GM19372 (cell line): ENCODE measurements around the gene ATP11B.
A peak's percentile ranks its signal among the peaks of the same experiment; 100 is the strongest.

Experiments used
- ATAC-seq: cut with Tn5 transposase; IDR thresholded peaks from one replicate; pipeline ENCODE4 v1.9.1; 2021; ENCODE audit warnings: mild to moderate bottlenecking, low read depth, moderate library complexity; ENCODE audit not compliant: unreplicated experiment

ATP11B gene

DNA sequence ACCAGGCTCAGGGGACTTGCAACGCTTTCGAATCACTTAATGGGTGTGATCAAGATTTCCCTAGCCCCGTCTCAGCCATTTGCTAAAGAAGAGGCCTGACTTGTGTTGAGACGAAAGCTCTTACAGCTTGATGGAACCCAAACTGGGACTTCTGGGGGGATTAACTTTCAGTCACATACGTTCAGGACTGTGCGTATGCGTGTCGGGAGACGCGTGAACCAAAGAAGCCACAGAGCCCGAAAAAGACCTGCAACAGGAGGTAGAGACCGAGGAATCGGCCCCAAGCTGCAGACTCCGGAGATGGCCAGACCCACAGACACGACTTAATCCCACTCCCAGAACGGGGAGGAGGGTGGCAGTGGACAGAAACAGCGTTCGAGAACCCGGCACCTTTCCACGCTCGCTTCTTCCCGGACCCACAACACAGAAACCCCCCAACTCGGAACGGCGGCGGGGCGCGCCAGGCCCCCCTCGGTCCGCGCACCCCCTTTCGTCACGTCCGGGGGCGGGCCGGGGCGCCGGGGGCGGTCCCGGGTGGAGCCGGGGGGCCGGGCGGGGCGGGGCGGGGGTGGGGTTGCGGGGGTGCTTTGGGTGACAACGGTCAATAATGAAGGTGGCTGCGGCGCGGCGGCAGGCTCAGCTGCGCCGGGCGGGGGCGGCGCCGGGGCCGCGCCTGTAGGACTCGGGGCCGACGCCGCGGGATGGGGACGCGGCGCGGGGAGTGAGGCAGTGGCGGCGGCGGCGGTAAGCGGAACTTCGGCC lies at the start of gene ATP11B:
TSS of gene ATP11B (plus strand) at position 604 of the 762 bp plus-strand sequence. CDS start 256 bp downstream, outside the sequence.
- ATAC-seq = peak; percentile 64

DNA sequence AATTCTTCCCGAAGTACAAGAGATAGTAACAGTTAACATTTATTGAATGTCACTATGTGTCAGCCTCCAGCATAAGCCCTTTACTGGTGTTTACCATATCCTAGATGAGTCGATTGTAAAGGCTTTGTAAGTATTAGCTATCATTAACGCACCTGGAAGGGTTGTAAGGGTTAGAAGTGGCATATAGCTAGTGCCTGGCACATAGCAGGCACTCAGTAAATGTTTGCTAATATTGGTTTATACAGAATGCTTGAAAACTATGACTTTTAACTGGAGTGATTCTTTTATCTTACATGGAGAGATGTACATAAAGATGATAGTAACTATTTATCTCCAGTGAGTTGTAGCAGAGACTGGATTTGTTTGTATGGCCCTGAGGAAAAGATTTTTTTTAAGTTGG lies 46.3 kb upstream of the ATP11B start:
- ATAC-seq = no peak

DNA sequence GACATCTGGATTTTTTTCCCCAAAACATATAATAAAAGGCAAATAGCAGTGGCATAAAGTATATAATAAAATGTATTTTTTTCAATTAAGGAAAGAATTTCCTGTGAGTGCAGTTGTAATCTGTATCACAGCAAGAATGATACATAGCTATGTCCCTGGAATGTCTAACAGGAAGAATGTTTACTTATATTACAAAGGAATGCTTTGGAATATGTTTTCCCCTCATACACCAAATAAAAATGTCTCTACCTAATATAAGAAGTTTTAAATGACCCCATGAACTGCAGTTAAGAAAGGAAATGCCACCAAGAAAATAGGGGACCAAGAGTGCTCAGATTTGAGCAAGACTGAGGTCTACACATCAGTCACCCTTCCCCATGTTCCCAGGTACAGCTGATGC lies 38.0 kb upstream of the ATP11B start:
- no peak for ATAC-seq

DNA sequence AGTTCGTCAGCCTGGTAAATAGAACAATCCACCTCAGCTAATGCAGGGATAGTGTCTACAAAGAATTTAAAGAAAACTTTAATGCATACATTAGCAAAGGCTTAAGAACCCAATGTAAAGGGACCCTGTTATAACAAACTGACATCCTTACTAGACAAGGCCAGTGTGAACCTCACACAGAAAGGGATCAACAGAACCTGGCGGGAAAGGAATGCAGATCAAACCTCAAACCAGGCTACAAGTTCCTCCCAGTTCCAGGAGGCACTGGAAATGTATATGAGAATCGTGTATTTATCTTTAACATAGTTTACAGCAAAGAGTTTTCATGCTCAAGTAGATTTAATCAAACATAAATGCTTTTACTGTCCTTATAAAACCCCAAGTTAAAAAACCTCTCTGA lies 37.6 kb upstream of the ATP11B start:
- ATAC-seq = no peak

DNA sequence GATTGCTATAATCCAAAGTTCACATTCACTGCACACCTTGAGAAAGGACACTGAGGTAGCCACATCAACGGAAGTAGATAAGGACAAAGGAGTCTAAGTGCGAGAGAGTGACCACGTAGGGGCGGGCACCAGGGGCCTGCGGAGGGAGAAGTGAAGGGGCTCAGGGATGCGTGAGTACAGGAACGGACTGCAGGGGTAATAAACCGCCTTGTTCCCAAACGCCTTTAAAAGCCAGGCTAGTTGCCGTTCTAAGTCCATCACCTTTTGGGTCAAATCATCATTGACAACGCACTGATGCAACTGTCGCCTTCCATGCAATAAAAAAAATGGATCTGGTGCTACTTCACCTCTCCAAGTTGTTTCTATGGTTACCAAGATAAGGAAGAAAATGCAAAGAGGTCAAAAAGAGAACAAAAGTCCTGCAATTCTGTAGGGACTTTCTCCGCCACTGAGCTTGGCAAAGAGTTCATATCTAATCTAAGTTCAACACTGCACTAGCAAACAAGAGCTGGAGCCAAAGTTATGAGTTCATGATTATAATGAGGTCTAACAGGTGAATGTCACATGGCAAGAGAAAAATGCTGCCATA lies 32.6 kb upstream of the ATP11B start:
- ATAC-seq = no peak

DNA sequence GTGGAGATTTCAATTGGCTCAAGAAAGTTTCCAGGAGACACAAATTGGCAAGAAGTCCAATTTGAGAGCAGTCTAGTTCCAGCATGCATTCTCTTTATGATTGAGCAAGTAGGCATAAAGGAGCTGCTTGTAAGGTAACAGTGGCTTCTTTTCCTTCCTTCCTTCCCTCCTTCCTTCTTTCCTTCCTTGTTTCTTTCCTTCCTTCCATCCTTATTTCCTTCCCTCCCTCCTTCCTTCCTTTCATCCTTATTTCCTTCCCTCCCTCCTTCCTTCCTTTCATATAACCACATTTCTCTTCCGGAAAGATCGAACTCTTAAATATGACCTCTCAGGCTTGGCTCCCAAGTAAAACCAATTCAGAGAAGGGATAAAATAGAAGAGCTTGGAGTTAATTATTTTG lies 29.4 kb upstream of the ATP11B start:
- no peak for ATAC-seq

DNA sequence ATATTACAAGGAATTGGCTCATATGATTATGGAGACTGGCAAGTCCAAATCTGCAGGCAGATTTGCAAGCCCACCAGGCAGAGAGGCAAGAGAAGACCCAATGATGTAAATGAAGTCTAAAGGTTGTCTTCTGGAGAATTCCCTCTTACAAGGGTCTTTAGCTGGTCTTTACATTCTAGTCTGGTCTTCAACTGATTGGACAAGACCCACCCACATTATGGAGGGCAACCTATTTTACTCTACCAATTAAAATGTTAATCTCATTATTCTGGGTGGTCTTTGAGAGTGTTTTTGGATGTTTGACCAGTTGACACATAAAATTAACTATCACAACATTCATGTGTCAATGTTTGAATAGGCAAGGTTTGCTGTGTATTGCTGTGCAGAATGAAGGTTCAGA lies 28.0 kb upstream of the ATP11B start:
- no peak for ATAC-seq

DNA sequence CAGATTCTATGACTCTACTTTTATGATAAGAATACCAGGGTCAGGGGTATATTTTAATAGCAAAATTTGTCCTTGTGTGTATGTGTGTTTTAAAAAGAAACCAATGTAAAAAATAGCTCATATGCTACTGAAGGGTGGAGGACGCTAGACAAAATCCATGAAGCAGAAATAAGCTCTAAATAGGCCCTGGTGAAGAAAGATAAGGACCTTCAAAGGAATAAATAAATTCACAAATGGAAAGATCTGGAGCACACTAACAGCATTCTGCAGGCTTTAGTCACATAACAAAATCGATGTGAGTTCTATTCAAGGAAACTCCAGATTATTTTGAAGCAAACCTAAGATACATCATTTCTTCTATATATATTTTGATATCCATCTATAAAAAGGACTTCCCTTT lies 27.2 kb upstream of the ATP11B start:
- ATAC-seq = no peak

DNA sequence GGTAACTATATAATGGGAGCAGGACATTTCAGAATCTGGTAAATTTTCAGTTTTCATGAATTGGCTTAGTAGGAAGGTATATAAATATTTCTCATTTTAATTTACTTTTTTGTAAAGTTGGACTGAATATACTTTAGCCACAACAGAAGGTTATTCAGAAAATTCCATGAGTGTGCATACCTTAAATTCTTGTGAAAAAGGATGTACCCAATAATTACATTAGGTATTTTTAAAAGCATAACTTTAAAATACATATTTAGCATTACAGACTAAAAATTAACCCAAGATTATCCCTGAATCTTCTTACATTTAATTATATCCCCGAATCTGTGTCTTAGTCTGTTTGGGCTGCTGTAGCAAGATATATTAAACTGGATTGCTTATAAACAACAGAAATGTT lies 24.9 kb upstream of the ATP11B start:
- no peak for ATAC-seq

DNA sequence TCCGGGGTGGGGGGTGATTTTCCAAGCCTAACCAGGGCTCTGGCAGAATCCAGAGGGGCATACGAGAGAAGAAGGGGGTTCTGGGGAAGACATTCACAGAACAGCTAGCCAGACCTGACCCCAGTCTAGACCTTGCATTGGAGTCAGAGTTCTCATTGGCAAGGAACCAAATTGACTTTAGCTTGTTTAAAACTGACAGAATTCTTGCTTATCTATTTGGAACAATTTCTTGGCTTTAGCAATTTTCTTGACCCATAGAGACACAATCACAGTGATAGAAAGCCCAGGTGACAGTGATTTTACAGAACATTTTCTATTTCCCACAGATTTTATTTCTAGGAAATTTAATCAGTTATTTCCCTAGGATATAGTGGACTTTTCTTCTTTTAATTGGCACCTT lies 23.6 kb upstream of the ATP11B start:
- no peak for ATAC-seq

DNA sequence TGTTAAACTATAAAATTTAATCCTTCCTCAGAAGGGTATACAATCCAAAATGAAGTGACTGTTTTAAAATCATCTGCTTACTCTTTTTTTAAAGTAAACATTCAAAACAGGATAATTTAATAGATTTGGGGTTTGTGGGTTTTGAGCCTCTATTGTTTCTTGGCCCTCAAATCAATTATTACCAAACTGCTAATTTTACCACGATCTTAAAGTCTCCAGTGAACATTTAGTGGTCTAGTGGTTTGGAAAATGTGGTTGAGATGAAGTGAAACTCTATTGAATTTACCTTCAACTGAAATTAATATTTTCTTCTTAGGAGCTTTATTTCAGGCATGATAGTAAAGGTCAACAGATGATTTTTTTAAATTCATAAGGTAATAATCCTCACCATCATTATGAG lies 11.2 kb upstream of the ATP11B start:
- ATAC-seq = peak; percentile 68

DNA sequence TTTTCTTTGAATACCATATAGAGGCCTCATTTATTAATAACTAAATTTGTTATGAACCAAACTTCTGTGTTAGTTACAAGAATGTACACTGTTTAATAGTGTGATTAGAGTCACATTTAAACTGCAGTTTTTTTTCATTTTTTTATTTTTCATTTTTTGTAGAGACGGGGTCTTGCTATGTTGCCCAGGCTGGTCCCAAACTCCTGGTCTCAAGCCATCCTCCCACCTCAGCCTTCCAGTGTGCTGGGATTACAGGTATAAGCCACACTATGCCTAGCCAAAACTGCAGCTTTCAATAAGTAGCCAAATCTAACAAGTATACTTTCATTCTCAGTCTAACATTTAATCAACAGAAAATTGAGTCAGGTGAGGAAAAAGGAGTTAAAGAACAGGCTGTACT lies 10.2 kb upstream of the ATP11B start:
- ATAC-seq = no peak

DNA sequence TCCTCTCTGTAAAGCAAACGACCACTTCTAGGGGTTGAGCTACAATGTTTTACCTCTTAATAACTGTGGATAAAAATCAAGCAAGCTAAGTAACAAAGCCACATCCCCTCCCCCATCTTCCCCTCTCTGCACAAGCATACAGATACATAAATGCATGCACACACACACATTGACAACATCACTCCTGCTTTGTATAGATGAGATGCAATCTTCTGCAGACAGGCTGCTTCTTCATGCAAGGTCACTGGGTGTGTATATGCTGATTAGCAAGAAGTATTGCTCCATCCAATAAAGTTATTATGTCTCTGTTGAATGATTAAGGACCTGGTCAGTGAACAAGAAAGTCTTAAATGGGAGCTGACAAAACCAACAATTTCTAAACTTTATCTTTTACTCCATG lies 8.8 kb upstream of the ATP11B start:
- no peak for ATAC-seq

DNA sequence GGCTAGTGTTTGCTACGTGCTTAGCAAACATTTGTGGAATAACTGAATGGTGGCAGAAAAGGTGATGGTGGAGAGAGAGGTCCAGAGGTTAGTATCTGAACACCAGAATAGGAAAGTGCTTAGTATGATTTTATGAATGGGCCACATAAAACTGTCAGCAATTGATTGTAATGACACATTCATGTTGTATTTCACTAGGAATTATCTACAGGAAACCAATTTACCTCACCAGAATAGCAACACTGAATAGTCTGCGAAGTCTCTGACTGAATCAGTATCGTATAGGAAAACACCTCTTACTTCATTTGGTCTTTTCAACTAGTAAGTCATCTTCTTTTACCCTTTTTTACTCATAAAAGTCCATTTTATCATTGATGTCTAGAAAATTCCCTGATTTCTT lies 8.2 kb upstream of the ATP11B start:
- no peak for ATAC-seq

DNA sequence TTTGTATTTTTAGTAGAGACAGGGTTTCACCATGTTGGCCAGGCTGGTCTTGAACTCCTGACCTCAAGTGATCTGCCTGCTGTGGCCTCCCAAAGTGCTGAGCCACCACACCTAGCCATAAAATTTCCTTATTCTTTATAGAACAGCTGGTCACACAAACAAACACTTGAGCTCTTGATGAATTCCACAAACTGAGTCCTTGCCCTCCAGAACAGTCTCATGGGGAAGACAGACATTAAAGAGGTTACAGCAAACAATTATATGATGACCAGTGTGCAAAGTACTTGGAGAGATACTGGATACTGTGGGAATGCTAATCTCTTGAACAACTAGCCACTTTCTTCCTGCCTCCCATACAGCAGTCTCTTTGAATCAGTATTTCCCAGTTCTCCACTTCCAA lies 7.5 kb upstream of the ATP11B start:
- no peak for ATAC-seq

DNA sequence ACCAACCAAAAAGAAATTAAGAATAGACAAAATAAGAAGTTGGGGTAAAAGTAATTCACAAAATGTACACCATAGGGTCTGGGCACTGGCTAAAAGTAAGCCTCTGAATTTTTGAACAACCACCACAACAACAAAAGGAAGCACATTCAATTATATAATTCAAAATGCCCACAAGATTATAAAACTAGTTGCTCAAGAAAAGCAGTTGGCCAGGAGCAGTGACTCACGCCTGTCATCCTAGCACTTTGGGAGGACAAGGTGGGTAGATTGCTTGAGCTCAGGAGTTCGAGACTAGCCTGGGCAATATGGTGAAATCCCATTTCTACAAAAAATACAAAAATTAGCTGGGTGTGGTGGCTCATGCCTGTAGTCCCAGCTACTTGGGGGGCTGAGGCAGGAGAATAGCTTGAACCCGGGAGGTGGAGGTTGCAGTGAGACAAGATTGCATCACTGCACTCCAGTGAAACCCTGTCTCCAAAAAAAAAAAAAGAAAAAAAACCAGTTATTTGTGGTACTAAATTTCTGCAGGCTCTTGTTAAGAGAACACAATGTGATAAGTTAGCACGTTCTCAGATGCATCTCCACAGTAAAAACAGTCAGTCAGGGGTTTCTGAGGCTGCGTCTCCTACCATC lies 6.6 kb upstream of the ATP11B start:
- no peak for ATAC-seq

DNA sequence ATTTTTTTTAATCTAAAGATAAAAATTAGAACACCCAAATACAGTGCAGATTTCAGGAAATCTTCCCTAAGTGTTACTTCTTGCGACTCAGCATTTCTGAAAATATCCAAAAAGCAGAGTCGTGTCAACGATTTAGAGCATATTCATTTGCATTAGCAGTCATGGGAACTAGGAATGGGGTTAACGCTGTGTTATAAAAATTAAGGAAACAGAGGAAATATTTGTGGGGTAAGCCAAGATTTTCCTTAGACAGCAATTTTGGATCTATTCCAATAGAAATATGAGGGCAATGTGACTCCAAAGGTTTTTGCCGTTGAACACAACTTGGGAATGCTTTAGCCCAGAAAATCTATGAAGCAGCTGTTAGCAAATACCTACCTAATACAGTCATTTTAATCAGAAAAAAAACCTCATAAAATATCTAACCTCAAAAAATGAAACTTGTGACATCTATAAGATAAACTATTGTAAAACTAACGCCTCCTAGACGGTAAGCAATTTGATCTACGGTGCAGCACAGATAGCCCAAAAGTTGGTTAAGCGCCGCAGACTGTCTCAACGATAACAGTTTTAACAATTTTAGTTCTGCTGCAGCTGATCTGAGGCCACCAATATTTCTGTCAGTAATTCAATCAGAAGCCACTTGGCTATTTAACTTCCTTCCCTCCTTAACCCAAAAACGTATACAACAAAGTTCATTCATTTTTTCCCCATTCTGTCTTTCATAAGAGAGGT lies 5.8 kb upstream of the ATP11B start:
- no peak for ATAC-seq

DNA sequence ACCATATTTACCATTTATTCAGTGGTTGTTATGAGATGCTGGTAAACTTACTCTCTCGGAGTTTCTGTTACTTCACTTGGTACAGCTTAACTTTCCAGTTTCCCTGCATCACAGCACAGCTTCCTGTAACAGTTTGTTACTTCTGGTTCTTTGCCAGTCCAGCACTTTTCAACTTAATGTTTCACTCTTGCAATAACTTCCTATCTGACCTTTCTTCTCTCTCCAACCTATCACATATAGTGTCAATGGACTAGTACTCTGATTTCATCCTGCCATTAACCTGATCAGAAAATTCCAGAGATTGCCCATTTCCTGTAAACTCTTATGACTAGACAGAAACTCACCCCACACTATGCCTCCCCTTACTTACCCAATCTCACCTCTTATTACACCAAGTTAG lies 3.9 kb upstream of the ATP11B start:
- ATAC-seq = no peak

DNA sequence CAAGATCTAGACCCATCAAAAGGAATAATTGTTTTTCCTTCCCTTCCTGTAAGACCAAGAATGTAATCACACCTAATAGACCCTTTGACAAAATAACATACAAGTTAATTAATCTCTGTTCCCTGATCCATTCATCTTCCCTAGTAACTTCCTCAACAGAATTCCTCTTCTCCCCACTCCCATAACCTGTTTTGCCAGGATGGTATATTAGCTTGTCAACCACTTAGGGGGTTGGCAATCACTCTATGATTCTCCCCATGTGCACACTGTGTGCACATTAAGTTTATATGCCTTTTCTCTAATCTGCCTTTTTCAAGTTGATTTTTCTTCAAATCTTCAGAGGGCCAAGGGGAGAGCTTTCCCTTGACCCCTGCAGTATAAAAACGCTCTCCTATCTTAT lies 2.7 kb upstream of the ATP11B start:
- ATAC-seq = no peak

DNA sequence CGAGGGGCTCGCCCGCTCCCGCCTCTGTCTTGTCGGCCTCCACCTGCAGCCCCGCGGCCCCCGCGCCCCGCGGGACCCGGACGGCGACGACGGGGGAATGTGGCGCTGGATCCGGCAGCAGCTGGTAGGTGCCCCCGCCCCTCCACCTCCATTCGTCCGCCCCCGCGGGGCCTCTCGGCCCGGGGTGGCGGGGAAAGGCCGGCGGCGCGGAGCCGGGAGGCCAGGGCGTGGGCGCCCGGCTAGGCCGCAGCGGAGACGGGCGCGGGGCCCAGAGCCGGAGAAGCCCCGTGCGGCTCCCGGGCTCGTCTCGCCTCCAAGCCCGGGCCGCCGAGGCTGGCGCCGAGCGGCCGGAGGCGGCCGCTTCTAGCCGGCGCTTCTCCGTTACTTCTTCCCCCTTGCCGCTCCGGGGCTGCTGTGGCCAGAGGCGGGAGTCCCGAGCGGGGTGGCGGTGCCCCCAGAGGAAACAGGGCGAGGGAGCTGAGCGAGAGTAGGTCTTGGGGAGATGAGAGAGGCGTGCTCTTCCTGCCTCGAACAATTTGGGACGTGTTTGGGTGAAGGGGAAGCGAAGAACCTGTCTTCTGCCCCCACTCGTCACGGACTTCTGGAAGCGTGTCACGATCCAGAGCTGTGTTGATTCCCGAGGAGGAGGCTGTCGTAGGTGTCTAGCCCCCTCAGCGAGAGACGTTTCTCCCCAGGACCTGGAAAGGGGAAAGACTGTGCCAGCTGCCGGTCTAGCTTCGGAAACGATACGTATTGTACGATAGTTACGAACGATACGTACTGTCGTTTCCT lies 555 bp downstream of the ATP11B start:
- peak; percentile 40 for ATAC-seq
